Thyroid gland (tissue), 4 donors: ENCODE measurements around the gene CIAO3.

Experiments used
- CTCF ChIP-seq, 6 experiments: fragments of 200-600 bp in 3 of 6; fragments of 450-650 bp in 3 of 6; sonication (generic) in 3 of 6; IDR thresholded peaks; one replicate each; pipeline ENCODE4 v1.5.1; 2016 to 2019; ENCODE audit warnings: antibody characterized with exemption in 6 of 6, mild to moderate bottlenecking in 2 of 6, inconsistent platforms in 1 of 6, moderate library complexity in 1 of 6
- POLR2A ChIP-seq, 2 donors: fragments of 450-650 bp; IDR thresholded peaks; one replicate each; pipeline ENCODE4 v1.6.1; 2017; ENCODE audit warnings: antibody characterized with exemption in 2 of 2, mild to moderate bottlenecking in 2 of 2, moderate library complexity in 1 of 2

GRCh38 chr16:686459-687260 lies 54.1 kb downstream of the CIAO3 start:
- TF ChIP-seq CTCF (IDR thresholded peaks at IDR 0.05): no peak
- TF ChIP-seq POLR2A (IDR thresholded peaks at IDR 0.05): no peak
